H1 (cell line): ENCODE results near the gene NTRK2. TPM values are rescaled to one million over a fixed set of nuclear protein-coding genes. Genes with fewer than 3 reads are reported as not detected.

Source experiments
- CTCF ChIA-PET: fragments of 300-600 bp; sonication (Branson Sonifier 250); formaldehyde crosslinking; loops from one replicate; lab custom pipeline; 2021; ENCODE audit not compliant: partially characterized antibody; lab: Charles Lee
- POLR2A ChIA-PET: fragments of 300-600 bp; sonication (Branson Sonifier 250); formaldehyde crosslinking; loops from one replicate; lab custom pipeline; 2021; ENCODE audit warnings: inconsistent platforms; ENCODE audit not compliant: partially characterized antibody; lab: Charles Lee
- DNase-seq, 2 experiments: peaks; one replicate each; pipeline versions ENCODE4 v3.0.0 to v3.0.0-alpha.2; 2010 to 2022; ENCODE audit warnings: low spot score in 2 of 2, low read depth in 1 of 2, mixed read lengths in 1 of 2
- FAIRE-seq: peaks from 2 replicates; lab custom pipeline; 2011; peaks lifted over from hg19 to GRCh38; lab: Jason Lieb, UNC
- H2AFZ ChIP-seq: 2 replicates; pipeline ENCODE4 v1.8.1; 2012; ENCODE audit warnings: low read length, inconsistent platforms
- H2AK5ac ChIP-seq: 2 replicates; pipeline ENCODE4 v1.6.1; 2013; ENCODE audit warnings: low read depth, low read length
- H2BK120ac ChIP-seq: replicated peaks from 2 replicates; pipeline ENCODE3; 2013; ENCODE audit warnings: low read depth, low read length, inconsistent platforms
- H2BK12ac ChIP-seq: 2 replicates; pipeline ENCODE4 v1.6.1; 2013; ENCODE audit warnings: low read depth, low read length
- H2BK15ac ChIP-seq: 2 replicates; pipeline ENCODE4 v1.6.1; 2013; ENCODE audit warnings: low read length
- H2BK20ac ChIP-seq: 2 replicates; pipeline ENCODE4 v1.6.1; 2013; ENCODE audit warnings: low read length
- H2BK5ac ChIP-seq: 2 replicates; pipeline ENCODE4 v1.6.1; 2013; ENCODE audit warnings: low read depth, low read length
- H3K14ac ChIP-seq: 2 replicates; pipeline ENCODE4 v1.6.1; 2013; ENCODE audit warnings: inconsistent platforms; ENCODE audit not compliant: insufficient read length
- H3K18ac ChIP-seq: 2 replicates; pipeline ENCODE4 v1.6.1; 2013; ENCODE audit warnings: low read length; ENCODE audit errors: extremely low read depth
- H3K23ac ChIP-seq: 2 replicates; pipeline ENCODE4 v1.6.1; 2013; ENCODE audit warnings: inconsistent platforms; ENCODE audit not compliant: insufficient read length
- H3K23me2 ChIP-seq: 2 replicates; pipeline ENCODE4 v1.6.1; 2013; ENCODE audit warnings: low read depth, low read length
- H3K27ac ChIP-seq: 2 replicates; pipeline ENCODE4 v1.6.1; 2011; ENCODE audit warnings: low read depth, low read length, inconsistent platforms
- H3K27me3 ChIP-seq, 4 experiments: replicated peaks in 1 of 4; 1 replicate in 1 of 4; 2 replicates in 3 of 4; pipeline versions ENCODE4 v1.6.1 to v1.8.1; 2011 to 2013; ENCODE audit warnings: low read length in 3 of 4, mild to moderate bottlenecking in 3 of 4, inconsistent platforms in 2 of 4, mixed read lengths in 2 of 4, moderate library complexity in 1 of 4; ENCODE audit not compliant: control insufficient read depth in 3 of 4, insufficient read depth in 3 of 4; ENCODE audit errors: extremely low read depth in 1 of 4
- H3K36me3 ChIP-seq, 4 experiments: 2 replicates each; pipeline versions ENCODE4 v1.6.1 to v1.8.1; 2011 to 2013; ENCODE audit warnings: mild to moderate bottlenecking in 4 of 4, low read length in 3 of 4, moderate library complexity in 2 of 4, control low read depth in 1 of 4, inconsistent platforms in 1 of 4; ENCODE audit not compliant: insufficient read depth in 4 of 4, control insufficient read depth in 2 of 4
- H3K4ac ChIP-seq: replicated peaks from 2 replicates; pipeline ENCODE3; 2013; ENCODE audit warnings: low read length, low read depth, mixed read lengths, inconsistent platforms; ENCODE audit not compliant: insufficient read length
- H3K4me1 ChIP-seq, 4 experiments: replicated peaks in 1 of 4; 1 replicate in 1 of 4; 2 replicates in 3 of 4; pipeline versions ENCODE4 v1.6.1 to v1.8.1; 2011 to 2013; ENCODE audit warnings: low read length in 3 of 4, inconsistent platforms in 2 of 4, mixed read lengths in 1 of 4; ENCODE audit not compliant: insufficient read depth in 4 of 4, control insufficient read depth in 3 of 4
- H3K4me2 ChIP-seq, 2 experiments: 2 replicates each; pipeline versions ENCODE4 v1.6.1 to v1.8.1; 2011 to 2013; ENCODE audit warnings: low read depth in 2 of 2, low read length in 2 of 2, control low read depth in 1 of 2, inconsistent platforms in 1 of 2, mild to moderate bottlenecking in 1 of 2; ENCODE audit not compliant: insufficient read depth in 1 of 2
- H3K4me3 ChIP-seq, 4 experiments: fragments of 200-600, 300-600 bp in 1 of 4; sonication (generic), shearing (Covaris generic), sonication (Bioruptor Twin) in 1 of 4; 2 replicates each; pipeline versions ENCODE4 v1.5.1 to v1.8.1; 2011 to 2016; ENCODE audit warnings: low read length in 4 of 4, low read depth in 3 of 4, control low read depth in 2 of 4, inconsistent platforms in 2 of 4, mild to moderate bottlenecking in 2 of 4, mixed read lengths in 1 of 4, moderate library complexity in 1 of 4; ENCODE audit not compliant: insufficient read depth in 2 of 4; ENCODE audit errors: extremely low read depth in 1 of 4
- H3K56ac ChIP-seq: replicated peaks from 2 replicates; pipeline ENCODE3; 2013; ENCODE audit warnings: low read depth, mild to moderate bottlenecking, mixed read lengths, low read length, inconsistent platforms; ENCODE audit not compliant: insufficient read length
- H3K79me1 ChIP-seq: 2 replicates; pipeline ENCODE4 v1.6.1; 2013; ENCODE audit warnings: low read depth, low read length, control low read depth
- H3K79me2 ChIP-seq, 2 experiments: 2 replicates each; pipeline versions ENCODE4 v1.6.1 to v1.8.1; 2012 to 2013; ENCODE audit warnings: low read length in 2 of 2, mild to moderate bottlenecking in 2 of 2, inconsistent platforms in 1 of 2; ENCODE audit not compliant: insufficient read depth in 2 of 2, control insufficient read depth in 1 of 2
- H3K9ac ChIP-seq, 4 experiments: replicated peaks in 1 of 4; 1 replicate in 1 of 4; 2 replicates in 3 of 4; pipeline versions ENCODE4 v1.6.1 to v1.8.1; 2011 to 2013; ENCODE audit warnings: low read depth in 3 of 4, low read length in 3 of 4, control low read depth in 2 of 4, mild to moderate bottlenecking in 2 of 4, moderate library complexity in 2 of 4, inconsistent platforms in 1 of 4; ENCODE audit errors: extremely low read depth in 1 of 4
- H3K9me3 ChIP-seq, 2 experiments: 2 replicates each; pipeline versions ENCODE4 v1.6.1 to v1.8.1; 2012 to 2013; ENCODE audit warnings: mild to moderate bottlenecking in 2 of 2, moderate library complexity in 2 of 2, control low read depth in 1 of 2, inconsistent platforms in 1 of 2, low read depth in 1 of 2, low read length in 1 of 2, mixed read lengths in 1 of 2; ENCODE audit not compliant: insufficient read depth in 2 of 2
- H4K20me1 ChIP-seq, 2 experiments: replicated peaks in 1 of 2; 2 replicates each; pipeline versions ENCODE3 to v1.8.1; 2011 to 2013; ENCODE audit warnings: inconsistent platforms in 2 of 2, low read length in 2 of 2, mild to moderate bottlenecking in 1 of 2; ENCODE audit not compliant: insufficient read depth in 2 of 2, control insufficient read depth in 1 of 2
- H4K5ac ChIP-seq: 2 replicates; pipeline ENCODE4 v1.6.1; 2013; ENCODE audit warnings: low read length, low read depth, mixed read lengths, inconsistent platforms; ENCODE audit not compliant: insufficient read length
- H4K8ac ChIP-seq: 2 replicates; pipeline ENCODE4 v1.8.0; 2013; ENCODE audit warnings: mild to moderate bottlenecking, moderate library complexity, low read length, inconsistent platforms; ENCODE audit not compliant: insufficient read depth; ENCODE audit errors: extremely low read depth
- H4K91ac ChIP-seq: replicated peaks from 2 replicates; pipeline ENCODE3; 2013; ENCODE audit warnings: low read length, mixed read lengths, inconsistent platforms; ENCODE audit not compliant: insufficient read length
- EP300 ChIP-seq, 2 experiments: IDR thresholded peaks; 1 replicate in 1 of 2; 2 replicates in 1 of 2; pipeline ENCODE4 v1.6.1; 2011 to 2012; ENCODE audit warnings: low read depth in 2 of 2, low read length in 2 of 2, mild to moderate bottlenecking in 2 of 2, borderline replicate concordance in 1 of 2, inconsistent platforms in 1 of 2, moderate library complexity in 1 of 2
- KDM4A ChIP-seq: IDR thresholded peaks from one replicate; pipeline ENCODE4 v1.7.1; 2012; ENCODE audit warnings: low read depth, mild to moderate bottlenecking, moderate library complexity, low read length, inconsistent platforms; ENCODE audit not compliant: severe bottlenecking
- KDM5A ChIP-seq: fragments of 200-600 bp; IDR thresholded peaks from 2 replicates; pipeline ENCODE4 v1.7.1; 2012; ENCODE audit warnings: mild to moderate bottlenecking, low read length, inconsistent platforms, mixed read lengths
- MAX ChIP-seq: IDR thresholded peaks from 2 replicates; pipeline ENCODE4 v1.6.1; 2012; ENCODE audit warnings: inconsistent platforms
- POLR2A ChIP-seq, 2 experiments: IDR thresholded peaks; 1 replicate in 1 of 2; 2 replicates in 1 of 2; pipeline ENCODE4 v1.6.1; 2011; ENCODE audit warnings: low read depth in 2 of 2, low read length in 2 of 2, mild to moderate bottlenecking in 2 of 2; ENCODE audit errors: control extremely low read depth in 1 of 2
- SUZ12 ChIP-seq: fragments of 200-600 bp; sonication (generic); IDR thresholded peaks from 2 replicates; pipeline ENCODE4 v1.6.1; 2012; ENCODE audit warnings: mild to moderate bottlenecking, inconsistent platforms, low read length, moderate library complexity, mixed read lengths
- YY1 ChIP-seq: IDR thresholded peaks from 2 replicates; pipeline ENCODE4 v1.6.1; 2011; ENCODE audit warnings: low read depth, mild to moderate bottlenecking, low read length
- WGBS, 2 experiments: shearing (Covaris generic) in 1 of 2; methylation state at CpG; one replicate each; pipeline versions ENCODE4 v1.1.6 to v1.1.7; 2013 to 2015; ENCODE audit warnings: low lambda C conversion rate in 2 of 2, mixed read lengths in 2 of 2, inconsistent platforms in 1 of 2, low coverage in 1 of 2, missing lambda C conversion rate in 1 of 2; ENCODE audit not compliant: insufficient replicate concordance in 2 of 2, insufficient coverage in 1 of 2, insufficient read length in 1 of 2; ENCODE audit errors: extremely low coverage in 1 of 2, missing lambda C conversion rate in 1 of 2; 5-methylcytosine and 5-hydroxymethylcytosine counted together
- polyA plus RNA-seq, 7 experiments: library from polyadenylated mRNA; depleted of rRNA in 3 of 7; stranded (reverse) in 5 of 7; unstranded in 2 of 7; fragments of >200 nt in 5 of 7; fragments of 200-250 nt in 2 of 7; gene quantifications; 1 replicate in 5 of 7; 2 replicates in 1 of 7; 4 replicates in 1 of 7; pipeline versions ENCODE4 v1.2.1 to v1.2.3, GENCODE V29; 2011 to 2013; ENCODE audit warnings: missing spikeins in 2 of 7, mixed read lengths in 2 of 7
- total RNA-seq: library from RNA; stranded (reverse); fragmentation: NEBNext Ultra II Directional; extraction: Animal tissue kit (Norgen Biotek cat#: 25700); gene quantifications from 2 replicates; pipeline ENCODE4 v1.2.1, GENCODE V29; 2021
- TF ChIP-seq, protein P1 (sequence below), 3 experiments: IDR thresholded peaks; 1 replicate in 2 of 3; 2 replicates in 1 of 3; pipeline versions ENCODE4 v1.5.1 to v1.6.1; 2011; ENCODE audit warnings: low read length in 3 of 3, mild to moderate bottlenecking in 3 of 3, inconsistent platforms in 2 of 3, low read depth in 1 of 3, moderate library complexity in 1 of 3; ENCODE audit not compliant: insufficient read depth in 1 of 3; ENCODE audit errors: control extremely low read depth in 1 of 3
- TF ChIP-seq, protein P2 (sequence below): IDR thresholded peaks from 2 replicates; pipeline ENCODE4 v1.6.1; 2011; ENCODE audit warnings: low read depth, mild to moderate bottlenecking, low read length; ENCODE audit not compliant: insufficient read depth

The NTRK2 gene
- total and polyA plus RNA-seq, 2 of the 8 experiments (the other 6 are each of a cell fraction or from before 2014, with no cell fraction given): 0.03 to 0.04 TPM

- no peak for FAIRE-seq
- H2BK15ac ChIP-seq: no peak overlapping the region
- H3K27ac ChIP-seq: no peak overlapping the region
- no peaks in the 10 kb centered on the region for H4K20me1 ChIP-seq
- no peak overlapping the region for H2BK120ac ChIP-seq
- no peak overlapping the region for H4K91ac ChIP-seq
- H3K14ac ChIP-seq: no peak overlapping the region
- H2BK20ac ChIP-seq: no peak overlapping the region
- no peaks in the 10 kb centered on the region for H3K79me2 ChIP-seq
- peak overlapping the region; percentile 20 to 41; a peak in 1 of 4 replicates for H3K4me2 ChIP-seq
- H3K27me3 ChIP-seq: peaks cover 0 to 3% (median 0%) of the 10 kb centered on the region in 4 experiments; a peak in 3 of 7 replicates
- no peaks in the 10 kb centered on the region for H3K36me3 ChIP-seq
- H4K5ac ChIP-seq: no peak overlapping the region
- H3K23me2 ChIP-seq: no peaks in the 10 kb centered on the region
- WGBS, 2 experiments: 78% methylated on average over 1 of the region's 1 CpG; no CpG with 5 or more reads in 1 of the 2 experiments
- CTCF ChIA-PET: interaction anchor here (1.0 to 2.1 kb wide), 3 partner anchors 36 to 257 kb away, joined by 3 to 6 read pairs (median 5); no protein-coding TSS in a partner anchor
- peaks cover 13 to 18% of the 10 kb centered on the region in 2 experiments for H3K9me3 ChIP-seq
- no peak overlapping the region for H3K9ac ChIP-seq
- H3K23ac ChIP-seq: no peak overlapping the region
- H4K8ac ChIP-seq: no peak overlapping the region
- H2AK5ac ChIP-seq: no peak overlapping the region
- POLR2A ChIA-PET: no interaction called here
- peaks cover 0 to 17% (median 5%) of the 10 kb centered on the region in 4 experiments; a peak in 4 of 7 replicates for H3K4me1 ChIP-seq
- H3K18ac ChIP-seq: no peak overlapping the region
- H3K4ac ChIP-seq: no peak overlapping the region
- no peak for DNase-seq
- no peaks in the 10 kb centered on the region for H3K79me1 ChIP-seq
- H2AFZ ChIP-seq: no peak overlapping the region
- no peak overlapping the region for H2BK12ac ChIP-seq
- H2BK5ac ChIP-seq: no peak overlapping the region
- no peak overlapping the region for H3K4me3 ChIP-seq
- H3K56ac ChIP-seq: no peak overlapping the region
- TF ChIP-seq EP300 (IDR thresholded peaks at IDR 0.05; ENCODE audit: borderline replicate concordance in 1 of 2, low read depth in 2 of 2, low read length in 2 of 2) (no peak), POLR2A (IDR thresholded peaks at IDR 0.05; ENCODE audit: control extremely low read depth in 1 of 2, low read depth in 2 of 2, low read length in 2 of 2) (no peak), KDM4A (no peak), MAX (peak; percentile 72), YY1 (no peak), KDM5A (no peak), SUZ12 (no peak)
- TF ChIP-seq, protein P1, sequence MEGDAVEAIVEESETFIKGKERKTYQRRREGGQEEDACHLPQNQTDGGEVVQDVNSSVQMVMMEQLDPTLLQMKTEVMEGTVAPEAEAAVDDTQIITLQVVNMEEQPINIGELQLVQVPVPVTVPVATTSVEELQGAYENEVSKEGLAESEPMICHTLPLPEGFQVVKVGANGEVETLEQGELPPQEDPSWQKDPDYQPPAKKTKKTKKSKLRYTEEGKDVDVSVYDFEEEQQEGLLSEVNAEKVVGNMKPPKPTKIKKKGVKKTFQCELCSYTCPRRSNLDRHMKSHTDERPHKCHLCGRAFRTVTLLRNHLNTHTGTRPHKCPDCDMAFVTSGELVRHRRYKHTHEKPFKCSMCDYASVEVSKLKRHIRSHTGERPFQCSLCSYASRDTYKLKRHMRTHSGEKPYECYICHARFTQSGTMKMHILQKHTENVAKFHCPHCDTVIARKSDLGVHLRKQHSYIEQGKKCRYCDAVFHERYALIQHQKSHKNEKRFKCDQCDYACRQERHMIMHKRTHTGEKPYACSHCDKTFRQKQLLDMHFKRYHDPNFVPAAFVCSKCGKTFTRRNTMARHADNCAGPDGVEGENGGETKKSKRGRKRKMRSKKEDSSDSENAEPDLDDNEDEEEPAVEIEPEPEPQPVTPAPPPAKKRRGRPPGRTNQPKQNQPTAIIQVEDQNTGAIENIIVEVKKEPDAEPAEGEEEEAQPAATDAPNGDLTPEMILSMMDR (IDR thresholded peaks at IDR 0.05; ENCODE audit: control extremely low read depth in 1 of 3, insufficient read depth in 1 of 3, low read depth in 1 of 3, low read length in 3 of 3): no peak
- TF ChIP-seq, protein P2, sequence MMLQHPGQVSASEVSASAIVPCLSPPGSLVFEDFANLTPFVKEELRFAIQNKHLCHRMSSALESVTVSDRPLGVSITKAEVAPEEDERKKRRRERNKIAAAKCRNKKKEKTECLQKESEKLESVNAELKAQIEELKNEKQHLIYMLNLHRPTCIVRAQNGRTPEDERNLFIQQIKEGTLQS: no peak
Measured at GRCh38 chr9:85001925-85002324, 332.4 kb downstream of the NTRK2 start.
